Stomach (tissue), 4 donors: ENCODE measurements around the gene NDUFB5.

Experiments used
- CTCF ChIP-seq, 7 experiments: fragments of 450-650 bp in 4 of 7; fragments of 200-600 bp in 3 of 7; sonication (generic) in 3 of 7; IDR thresholded peaks; one replicate each; pipeline ENCODE4 v1.5.1; 2016 to 2019; ENCODE audit warnings: antibody characterized with exemption in 7 of 7, control low read depth in 2 of 7, mild to moderate bottlenecking in 1 of 7
- EP300 ChIP-seq: sonication (generic); formaldehyde crosslinking; IDR thresholded peaks from one replicate; pipeline ENCODE4 v1.6.1; 2017; ENCODE audit warnings: antibody characterized with exemption
- POLR2AphosphoS5 ChIP-seq, 3 donors: sonication (generic); formaldehyde crosslinking; IDR thresholded peaks; one replicate each; pipeline ENCODE4 v1.6.1; 2016; ENCODE audit warnings: antibody characterized with exemption in 3 of 3

- TF ChIP-seq CTCF (IDR thresholded peaks at IDR 0.05) (peak in 5 of 7 experiments; percentile 49 to 76 (median 70)), POLR2AphosphoS5 (IDR thresholded peaks at IDR 0.05) (peak in 1 of 3 donors; percentile 23), EP300 (no peak)
Observed at GRCh38 chr3:179558742-179559364, 45.7 kb upstream of the NDUFB5 start.
